ENCODE measurements around the gene ABI3BP.

GRCh38 chr3:100899440-100900091 lies 93.7 kb downstream of the ABI3BP start:
- TF ChIP-seq CTCF (IDR thresholded peaks at IDR 0.05) (no peak), POLR2A (IDR thresholded peaks at IDR 0.05) (no peak)

All from Peyer's patch (tissue), 4 donors.